Fibroblast of lung (primary cell): Measurements from ENCODE around the gene PPP6R3.

Source experiments
- EZH2 ChIP-seq: IDR thresholded peaks from 2 replicates; pipeline ENCODE4 v1.5.1; 2012; ENCODE audit warnings: low read length, control low read depth, mild to moderate bottlenecking; ENCODE audit errors: missing control alignments
- TF ChIP-seq, protein P1 (sequence below), 2 donors: IDR thresholded peaks in 1 of 2; conservative IDR thresholded peaks in 1 of 2; 1 replicate in 1 of 2; 2 replicates in 1 of 2; pipeline ENCODE4 v1.5.1; 2011 to 2012; ENCODE audit warnings: low read length in 2 of 2, control low read depth in 1 of 2, inconsistent platforms in 1 of 2, low read depth in 1 of 2, mild to moderate bottlenecking in 1 of 2

DNA sequence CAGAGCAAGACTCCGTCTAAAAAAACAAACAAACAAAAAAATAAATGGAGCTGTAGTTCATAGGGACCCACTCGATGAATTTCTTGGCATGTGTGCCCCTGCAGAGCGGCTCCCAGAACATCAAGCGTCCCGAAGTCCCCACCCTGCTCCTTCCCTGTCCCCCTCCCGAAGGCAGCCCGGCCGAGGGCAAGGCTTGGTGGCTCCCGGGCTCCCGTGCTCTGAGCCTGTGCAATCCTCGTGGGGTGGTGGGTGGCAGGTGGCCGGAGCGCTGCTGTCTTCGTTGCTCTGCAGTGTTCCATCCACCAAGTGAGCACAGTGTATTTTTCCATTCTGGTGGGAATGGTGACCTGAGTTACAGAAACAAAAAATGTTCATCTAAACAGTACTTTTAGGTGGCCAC is 190.2 kb downstream of the PPP6R3 start:
- TF ChIP-seq, protein P1, sequence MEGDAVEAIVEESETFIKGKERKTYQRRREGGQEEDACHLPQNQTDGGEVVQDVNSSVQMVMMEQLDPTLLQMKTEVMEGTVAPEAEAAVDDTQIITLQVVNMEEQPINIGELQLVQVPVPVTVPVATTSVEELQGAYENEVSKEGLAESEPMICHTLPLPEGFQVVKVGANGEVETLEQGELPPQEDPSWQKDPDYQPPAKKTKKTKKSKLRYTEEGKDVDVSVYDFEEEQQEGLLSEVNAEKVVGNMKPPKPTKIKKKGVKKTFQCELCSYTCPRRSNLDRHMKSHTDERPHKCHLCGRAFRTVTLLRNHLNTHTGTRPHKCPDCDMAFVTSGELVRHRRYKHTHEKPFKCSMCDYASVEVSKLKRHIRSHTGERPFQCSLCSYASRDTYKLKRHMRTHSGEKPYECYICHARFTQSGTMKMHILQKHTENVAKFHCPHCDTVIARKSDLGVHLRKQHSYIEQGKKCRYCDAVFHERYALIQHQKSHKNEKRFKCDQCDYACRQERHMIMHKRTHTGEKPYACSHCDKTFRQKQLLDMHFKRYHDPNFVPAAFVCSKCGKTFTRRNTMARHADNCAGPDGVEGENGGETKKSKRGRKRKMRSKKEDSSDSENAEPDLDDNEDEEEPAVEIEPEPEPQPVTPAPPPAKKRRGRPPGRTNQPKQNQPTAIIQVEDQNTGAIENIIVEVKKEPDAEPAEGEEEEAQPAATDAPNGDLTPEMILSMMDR (conservative IDR thresholded peaks at IDR 0.05 in 1 of 2, IDR thresholded peaks at IDR 0.05 in 1 of 2; ENCODE audit: low read depth in 1 of 2, low read length in 2 of 2), result no peak
- TF ChIP-seq EZH2, result no peak
